ENCODE data around the gene CCDC126.
"Not testable (repeated sequence)": the region's sequence is repeated elsewhere in the genome, so short reads cannot be mapped to it uniquely, and the experiment has no call there.

The CCDC126 gene

GRCh38 chr7:23633417-23633816, 36.2 kb downstream of the CCDC126 start:
- no peak for DNase-seq

GRCh38 chr7:23645822-23646221, 48.6 kb downstream of the CCDC126 start:
- DNase-seq, result no peak

GRCh38 chr7:23653942-23654341, 56.8 kb downstream of the CCDC126 start:
- no peak for DNase-seq

GRCh38 chr7:23654508-23654907, 57.3 kb downstream of the CCDC126 start:
- DNase-seq, result no peak

GRCh38 chr7:23655433-23655832, 58.3 kb downstream of the CCDC126 start:
- DNase-seq, result no peak

GRCh38 chr7:23658831-23659427, 61.7 kb downstream of the CCDC126 start:
- DNase-seq, result no peak

- no peak for DNase-seq
Observed at GRCh38 chr7:23661385-23661784, 64.2 kb downstream of the CCDC126 start.

- DNase-seq, result no peak
Observed at GRCh38 chr7:23662124-23662983, 65.2 kb downstream of the CCDC126 start.

- no peak for DNase-seq
Observed at GRCh38 chr7:23662984-23663313, 65.8 kb downstream of the CCDC126 start.

- DNase-seq, result no peak
Observed at GRCh38 chr7:23664122-23664521, 66.9 kb downstream of the CCDC126 start.

GRCh38 chr7:23672033-23672432, 74.9 kb downstream of the CCDC126 start:
- DNase-seq, result no peak

- peak; percentile 86 for DNase-seq
Observed at GRCh38 chr7:23679898-23680413, 82.8 kb downstream of the CCDC126 start, which contains the start of gene FAM221A. TSS of gene FAM221A (plus strand) at chr7:23680199. CDS start at chr7:23680219, 20 bp downstream.

GRCh38 chr7:23680414-23681405, 83.5 kb downstream of the CCDC126 start:
- peak; percentile 60 for DNase-seq

- not testable (repeated sequence) for DNase-seq
Observed at GRCh38 chr7:23684041-23684440, 86.9 kb downstream of the CCDC126 start.

GRCh38 chr7:23685731-23686130, 88.5 kb downstream of the CCDC126 start:
- DNase-seq, result no peak

- no peak for DNase-seq
Observed at GRCh38 chr7:23687011-23687410, 89.8 kb downstream of the CCDC126 start.

- DNase-seq, result no peak
Observed at GRCh38 chr7:23689165-23689564, 92.0 kb downstream of the CCDC126 start.

GRCh38 chr7:23691320-23691719, 94.1 kb downstream of the CCDC126 start:
- DNase-seq, result no peak

- DNase-seq, result no peak
Observed at GRCh38 chr7:23693224-23693623, 96.0 kb downstream of the CCDC126 start.
